Liver (tissue), 9 donors: ENCODE results near the gene DNM3. TPM values are rescaled to one million over a fixed set of nuclear protein-coding genes. Genes with fewer than 3 reads are reported as not detected.

ENCODE experiments used
- DNase-seq: peaks from one replicate; pipeline ENCODE4 v3.0.0-alpha.2; 2017; ENCODE audit warnings: low spot score
- H3K27ac ChIP-seq, 2 donors: one replicate each; pipeline ENCODE4 v1.7.0; 2013; ENCODE audit warnings: inconsistent platforms in 2 of 2, low read length in 2 of 2, control low read depth in 1 of 2, low read depth in 1 of 2, mild to moderate bottlenecking in 1 of 2
- H3K27me3 ChIP-seq, 4 donors: one replicate each; pipeline versions ENCODE4 v1.6.1 to v1.7.0; 2013; ENCODE audit warnings: low read length in 3 of 4, inconsistent platforms in 1 of 4, mild to moderate bottlenecking in 1 of 4, moderate library complexity in 1 of 4; ENCODE audit not compliant: control insufficient read depth in 4 of 4, insufficient read depth in 4 of 4
- H3K36me3 ChIP-seq, 4 donors: one replicate each; pipeline versions ENCODE4 v1.6.1 to v1.7.0; 2013; ENCODE audit warnings: low read length in 3 of 4, mild to moderate bottlenecking in 3 of 4, low read depth in 1 of 4, moderate library complexity in 1 of 4; ENCODE audit not compliant: control insufficient read depth in 4 of 4, insufficient read depth in 3 of 4
- H3K4me1 ChIP-seq, 4 donors: one replicate each; pipeline versions ENCODE4 v1.6.1 to v1.7.0; 2013; ENCODE audit warnings: low read length in 3 of 4, mild to moderate bottlenecking in 3 of 4, moderate library complexity in 1 of 4; ENCODE audit not compliant: control insufficient read depth in 4 of 4, insufficient read depth in 4 of 4
- H3K4me3 ChIP-seq, 3 donors: one replicate each; pipeline versions ENCODE4 v1.6.1 to v1.7.0; 2013; ENCODE audit warnings: low read length in 3 of 3, control low read depth in 1 of 3, low read depth in 1 of 3, mild to moderate bottlenecking in 1 of 3
- H3K9ac ChIP-seq, 2 donors: one replicate each; pipeline ENCODE4 v1.7.0; 2013; ENCODE audit warnings: low read length in 2 of 2, mild to moderate bottlenecking in 2 of 2, moderate library complexity in 2 of 2, control low read depth in 1 of 2, low read depth in 1 of 2
- H3K9me3 ChIP-seq, 4 donors: one replicate each; pipeline versions ENCODE4 v1.6.1 to v1.7.0; 2013; ENCODE audit warnings: low read length in 3 of 4; ENCODE audit not compliant: control insufficient read depth in 4 of 4
- ATF3 ChIP-seq: IDR thresholded peaks from 2 replicates; pipeline ENCODE4 v1.6.1; 2016; ENCODE audit warnings: antibody characterized with exemption
- CTCF ChIP-seq: fragments of 150-350 bp; IDR thresholded peaks from 2 replicates; pipeline ENCODE4 v1.5.1; 2017; ENCODE audit warnings: improper control_type of control experiment, low read depth, low read length; ENCODE audit not compliant: missing input control
- EGR1 ChIP-seq, 2 donors: IDR thresholded peaks; 2 replicates each; pipeline ENCODE4 v1.6.1; 2016 to 2018; ENCODE audit warnings: antibody characterized with exemption in 2 of 2, low read depth in 2 of 2
- FOXA1 ChIP-seq: IDR thresholded peaks from 2 replicates; pipeline ENCODE4 v1.6.1; 2016; ENCODE audit warnings: antibody characterized with exemption
- FOXA2 ChIP-seq: IDR thresholded peaks from 2 replicates; pipeline ENCODE4 v1.6.1; 2016; ENCODE audit warnings: antibody characterized with exemption
- GABPA ChIP-seq, 2 donors: IDR thresholded peaks in 1 of 2; conservative IDR thresholded peaks in 1 of 2; 2 replicates each; pipeline ENCODE4 v1.6.1; 2016; ENCODE audit warnings: antibody characterized with exemption in 2 of 2, mild to moderate bottlenecking in 1 of 2, moderate library complexity in 1 of 2
- HNF4A ChIP-seq, 2 donors: conservative IDR thresholded peaks; 2 replicates each; pipeline ENCODE4 v1.6.1; 2016; ENCODE audit warnings: antibody characterized with exemption in 2 of 2, mild to moderate bottlenecking in 2 of 2
- HNF4G ChIP-seq: IDR thresholded peaks from 2 replicates; pipeline ENCODE4 v1.6.1; 2016; ENCODE audit warnings: antibody characterized with exemption
- JUND ChIP-seq, 2 donors: IDR thresholded peaks; 2 replicates each; pipeline ENCODE4 v1.6.1; 2016; ENCODE audit warnings: antibody characterized with exemption in 2 of 2
- NR2F2 ChIP-seq: IDR thresholded peaks from 2 replicates; pipeline ENCODE4 v1.6.1; 2016; ENCODE audit warnings: antibody characterized with exemption
- RAD21 ChIP-seq, 2 donors: IDR thresholded peaks; 2 replicates each; pipeline ENCODE4 v1.6.1; 2016; ENCODE audit warnings: antibody characterized with exemption in 2 of 2, mild to moderate bottlenecking in 2 of 2
- SP1 ChIP-seq: IDR thresholded peaks from 2 replicates; pipeline ENCODE4 v1.6.1; 2018; ENCODE audit warnings: antibody characterized with exemption, mild to moderate bottlenecking
- TAF1 ChIP-seq: conservative IDR thresholded peaks from 2 replicates; pipeline ENCODE4 v1.6.1; 2016; ENCODE audit warnings: antibody characterized with exemption, mild to moderate bottlenecking
- YY1 ChIP-seq: IDR thresholded peaks from 2 replicates; pipeline ENCODE4 v1.6.1; 2016; ENCODE audit warnings: antibody characterized with exemption, mild to moderate bottlenecking
- WGBS: extraction: QIAGEN DNeasy Blood & Tissue Kit; methylation state at CpG from one replicate; pipeline ENCODE4 v1.1.7; 2013; 5-methylcytosine and 5-hydroxymethylcytosine counted together
- polyA plus RNA-seq, 2 donors: library from polyadenylated mRNA; stranded (reverse) in 1 of 2; unstranded in 1 of 2; fragments of 200-250 nt in 1 of 2; fragments of >200 nt in 1 of 2; fragmentation: Nextera tagmentation in 1 of 2; extraction: Ambion mirVana in 1 of 2; gene quantifications; one replicate each; pipeline versions ENCODE4 v1.2.1 to v1.2.3, GENCODE V29; 2013 to 2015
- total RNA-seq, 2 donors: library from RNA; depleted of rRNA; stranded (reverse); fragments of >200 nt; gene quantifications; one replicate each; pipeline ENCODE4 v1.2.3, GENCODE V29; 2014
- TF ChIP-seq, protein P1 (sequence below): IDR thresholded peaks from 2 replicates; pipeline ENCODE4 v1.6.1; 2016; ENCODE audit warnings: antibody characterized with exemption, mild to moderate bottlenecking
- donor health status: healthy.
- donor health status: healthy.
- donor health status: healthy.
- donor health status: healthy.
- donor health status: healthy.

Gene DNM3
- total and polyA plus RNA-seq, 4 donors, result 0.08 to 3.2 (median 1.0) TPM

DNA sequence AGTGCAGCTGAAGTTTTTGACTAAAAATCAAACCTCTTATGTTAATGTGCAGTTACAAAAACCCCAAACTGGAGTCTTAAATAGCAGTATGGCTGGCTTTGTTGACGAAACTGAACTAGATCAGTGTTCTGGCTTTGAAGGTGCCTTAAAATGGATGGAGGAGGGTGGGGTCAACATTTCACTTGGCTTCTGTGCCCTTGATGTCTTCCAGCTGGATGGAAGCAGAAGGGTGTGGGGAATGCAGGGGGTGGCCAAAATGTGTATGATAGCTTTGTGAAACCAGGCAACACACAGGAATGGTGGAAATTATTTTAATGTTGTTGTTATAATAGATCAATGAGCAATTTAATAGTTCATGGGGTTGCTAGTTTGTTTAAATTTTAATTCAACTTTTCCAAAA lies 482.4 kb downstream of the DNM3 start:
- DNase-seq, result no peak
- H3K36me3 ChIP-seq, result no peaks in the 10 kb centered on the region
- no peaks in the 10 kb centered on the region for H3K9me3 ChIP-seq
- no peak for TF ChIP-seq NR2F2
- no peak for TF ChIP-seq YY1
- TF ChIP-seq JUND (IDR thresholded peaks at IDR 0.05), result no peak
- TF ChIP-seq FOXA1, result no peak
- TF ChIP-seq, protein P1, sequence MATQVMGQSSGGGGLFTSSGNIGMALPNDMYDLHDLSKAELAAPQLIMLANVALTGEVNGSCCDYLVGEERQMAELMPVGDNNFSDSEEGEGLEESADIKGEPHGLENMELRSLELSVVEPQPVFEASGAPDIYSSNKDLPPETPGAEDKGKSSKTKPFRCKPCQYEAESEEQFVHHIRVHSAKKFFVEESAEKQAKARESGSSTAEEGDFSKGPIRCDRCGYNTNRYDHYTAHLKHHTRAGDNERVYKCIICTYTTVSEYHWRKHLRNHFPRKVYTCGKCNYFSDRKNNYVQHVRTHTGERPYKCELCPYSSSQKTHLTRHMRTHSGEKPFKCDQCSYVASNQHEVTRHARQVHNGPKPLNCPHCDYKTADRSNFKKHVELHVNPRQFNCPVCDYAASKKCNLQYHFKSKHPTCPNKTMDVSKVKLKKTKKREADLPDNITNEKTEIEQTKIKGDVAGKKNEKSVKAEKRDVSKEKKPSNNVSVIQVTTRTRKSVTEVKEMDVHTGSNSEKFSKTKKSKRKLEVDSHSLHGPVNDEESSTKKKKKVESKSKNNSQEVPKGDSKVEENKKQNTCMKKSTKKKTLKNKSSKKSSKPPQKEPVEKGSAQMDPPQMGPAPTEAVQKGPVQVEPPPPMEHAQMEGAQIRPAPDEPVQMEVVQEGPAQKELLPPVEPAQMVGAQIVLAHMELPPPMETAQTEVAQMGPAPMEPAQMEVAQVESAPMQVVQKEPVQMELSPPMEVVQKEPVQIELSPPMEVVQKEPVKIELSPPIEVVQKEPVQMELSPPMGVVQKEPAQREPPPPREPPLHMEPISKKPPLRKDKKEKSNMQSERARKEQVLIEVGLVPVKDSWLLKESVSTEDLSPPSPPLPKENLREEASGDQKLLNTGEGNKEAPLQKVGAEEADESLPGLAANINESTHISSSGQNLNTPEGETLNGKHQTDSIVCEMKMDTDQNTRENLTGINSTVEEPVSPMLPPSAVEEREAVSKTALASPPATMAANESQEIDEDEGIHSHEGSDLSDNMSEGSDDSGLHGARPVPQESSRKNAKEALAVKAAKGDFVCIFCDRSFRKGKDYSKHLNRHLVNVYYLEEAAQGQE, result no peak
- no peak for TF ChIP-seq CTCF
- no peak for TF ChIP-seq ATF3
- TF ChIP-seq FOXA2, result no peak
- no peak for TF ChIP-seq TAF1
- no peak for TF ChIP-seq RAD21 (IDR thresholded peaks at IDR 0.05)
- TF ChIP-seq HNF4A (conservative IDR thresholded peaks at IDR 0.05), result no peak
- TF ChIP-seq EGR1 (IDR thresholded peaks at IDR 0.05; ENCODE audit: low read depth in 2 of 2), result no peak
- TF ChIP-seq SP1, result no peak
- no peak for TF ChIP-seq GABPA (IDR thresholded peaks at IDR 0.05 in 1 of 2, conservative IDR thresholded peaks at IDR 0.05 in 1 of 2)
- no peak for TF ChIP-seq HNF4G
- H3K4me1 ChIP-seq, result no peaks in the 10 kb centered on the region
- H3K4me3 ChIP-seq, result no peak overlapping the region
- H3K9ac ChIP-seq, result no peak overlapping the region
- no peak overlapping the region for H3K27ac ChIP-seq
- 89% methylated on average over 1 of the region's 1 CpG for WGBS
- H3K27me3 ChIP-seq, result no peaks in the 10 kb centered on the region

DNA sequence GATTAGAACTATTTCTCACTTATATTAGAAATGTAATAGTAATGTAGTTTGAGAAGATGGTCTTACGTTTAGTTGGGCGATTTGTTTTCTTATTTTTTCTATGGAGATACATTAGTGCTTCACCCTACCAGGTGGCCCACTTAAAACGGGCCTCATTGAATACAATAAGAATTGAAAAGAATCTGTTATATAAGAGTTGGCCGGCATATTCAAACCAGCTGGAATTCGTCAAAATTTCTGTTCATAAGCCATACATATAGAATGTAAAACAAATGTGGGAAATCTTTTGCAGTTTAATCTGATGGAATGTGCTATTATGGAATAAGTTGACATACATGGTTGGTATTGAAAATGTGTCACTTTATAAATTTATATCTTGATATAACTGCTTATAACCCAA lies 482.8 kb downstream of the DNM3 start:
- Histone ChIP-seq H3K36me3 (no peaks in the 10 kb centered on the region), H3K9ac (no peak overlapping the region), H3K9me3 (no peaks in the 10 kb centered on the region), H3K27ac (no peak overlapping the region), H3K4me1 (no peaks in the 10 kb centered on the region), H3K27me3 (no peaks in the 10 kb centered on the region), H3K4me3 (no peak overlapping the region)
- TF ChIP-seq ATF3, result no peak
- no peak for DNase-seq
- 91% methylated on average over 5 of the region's 5 CpGs for WGBS
